Dendritic cell treated with granulocyte-macrophage colony-stimulating factor and Interleukin-4, amounts not matched to agents 40 ng/mL and 50 ng/mL, for 4 days (primary cell): ENCODE results near the gene SLC16A3.
A peak's percentile ranks its signal among the peaks of the same experiment; 100 is the strongest.

Experiments used
- H3K27ac Mint-ChIP-seq: one replicate; pipeline ENCODE4 v1.8.0; 2022; ENCODE audit warnings: mild to moderate bottlenecking, mixed read lengths
- H3K27me3 Mint-ChIP-seq: one replicate; pipeline ENCODE4 v1.8.0; 2022; ENCODE audit warnings: mild to moderate bottlenecking, mixed read lengths
- H3K36me3 Mint-ChIP-seq: one replicate; pipeline ENCODE4 v1.8.0; 2022; ENCODE audit warnings: low read depth, mixed read lengths
- H3K4me1 Mint-ChIP-seq: one replicate; pipeline ENCODE4 v1.8.0; 2022; ENCODE audit warnings: low read depth, mixed read lengths
- H3K4me3 Mint-ChIP-seq: one replicate; pipeline ENCODE4 v1.8.0; 2022; ENCODE audit warnings: mild to moderate bottlenecking, moderate library complexity, mixed read lengths
- H3K9me3 Mint-ChIP-seq: one replicate; pipeline ENCODE4 v1.8.0; 2022; ENCODE audit warnings: mixed read lengths
- intact Hi-C: fragments of 100-400 bp; cut with micrococcal nuclease; formaldehyde crosslinking; loops from one replicate; pipeline ENCODE4 v1.15.0; 2022

The SLC16A3 gene

DNA sequence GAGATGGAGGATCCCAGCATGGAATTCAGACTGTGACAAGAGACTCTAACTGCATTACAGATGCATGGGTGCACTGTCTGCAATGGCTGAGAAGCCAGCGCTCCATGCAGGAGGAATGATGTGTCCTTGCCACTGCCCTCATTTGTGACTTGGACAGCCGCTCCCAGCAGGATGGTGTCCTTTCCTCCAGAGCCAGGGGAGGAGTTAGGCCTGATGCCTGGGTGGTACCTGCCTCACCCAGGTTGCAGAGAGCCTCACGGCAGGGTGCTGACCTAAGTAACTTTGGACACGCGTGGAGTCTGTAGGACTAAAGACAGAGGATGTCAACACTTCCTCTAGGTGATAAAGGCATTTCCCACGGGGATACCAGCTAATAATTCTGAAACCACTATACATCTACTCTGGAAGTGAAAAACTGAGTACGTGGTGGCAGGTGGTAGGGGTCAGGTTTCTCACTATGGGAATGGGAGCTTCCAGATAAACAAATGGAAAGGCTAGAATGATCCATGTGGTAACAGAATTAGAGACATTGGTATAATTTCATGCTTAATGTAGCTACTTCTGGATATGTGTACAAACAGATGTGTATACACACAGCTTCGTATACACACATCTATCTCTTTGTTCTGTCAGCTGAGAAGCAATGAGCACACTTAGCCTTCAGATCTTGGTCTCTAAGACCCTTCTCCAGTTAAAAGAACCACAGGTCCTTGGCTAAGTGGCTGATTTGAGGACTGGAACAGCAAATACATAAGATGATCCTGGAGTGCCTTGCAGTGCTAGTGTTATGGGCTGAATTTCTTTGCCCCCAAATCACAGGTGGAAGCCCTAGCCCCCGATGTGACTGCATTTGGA lies 58.4 kb downstream of the SLC16A3 start:
- Mint-ChIP-seq H3K36me3 (no peaks in the 10 kb centered on the region), H3K9me3 (no peaks in the 10 kb centered on the region), H3K27ac (peak overlapping the region; percentile 70), H3K27me3 (peaks cover 14% of the 10 kb centered on the region), H3K4me1 (peaks cover 38% of the 10 kb centered on the region), H3K4me3 (no peak overlapping the region)
- intact Hi-C loops: no loop called here

DNA sequence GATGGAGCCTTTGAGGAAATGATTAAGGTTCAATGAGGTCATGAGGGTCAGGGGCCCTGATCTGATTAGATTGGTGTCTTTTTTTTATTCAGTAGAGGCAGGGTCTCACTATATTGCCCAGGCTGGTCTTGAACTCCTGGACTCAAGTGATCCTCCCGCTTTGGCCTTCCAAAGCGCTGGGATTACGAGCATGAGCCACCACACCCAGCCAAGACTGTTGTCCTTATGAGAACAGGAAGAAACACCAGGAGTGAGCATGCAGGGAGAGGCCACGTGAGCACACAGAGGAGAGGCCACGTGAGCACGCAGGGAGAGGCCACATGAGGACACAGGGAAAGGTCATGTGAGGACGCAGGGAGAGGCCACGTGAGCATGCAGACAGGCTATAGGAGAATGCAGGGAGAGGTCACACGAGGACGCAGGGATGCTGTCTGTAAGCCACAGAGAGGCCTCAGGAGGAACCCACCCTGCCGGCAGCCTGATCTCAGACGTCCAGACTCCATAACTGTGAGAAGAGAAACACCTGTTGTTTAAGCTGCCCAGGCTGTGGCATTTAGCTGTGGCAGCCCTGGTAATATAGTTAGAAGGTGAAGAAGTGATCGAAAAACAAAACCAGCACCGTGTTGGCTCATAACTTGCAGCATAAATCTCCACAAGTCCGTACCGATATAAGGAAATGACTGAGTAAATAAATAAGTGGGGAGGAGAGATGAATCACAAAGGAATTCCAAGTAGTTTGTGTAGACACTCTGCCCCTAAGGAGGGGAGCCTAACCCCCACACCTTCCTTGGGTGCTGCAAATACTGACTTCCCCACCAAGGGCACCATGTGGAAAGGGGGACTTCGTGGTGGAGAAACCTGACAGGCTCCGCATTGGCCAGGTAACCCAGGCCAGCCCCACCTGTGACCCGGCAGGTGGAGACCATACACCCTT lies 59.3 kb downstream of the SLC16A3 start:
- intact Hi-C loops: no loop called here
- Mint-ChIP-seq H3K27ac (peak overlapping the region; percentile 70), H3K4me3 (no peak overlapping the region), H3K4me1 (peaks cover 29% of the 10 kb centered on the region), H3K27me3 (peaks cover 14% of the 10 kb centered on the region), H3K36me3 (no peaks in the 10 kb centered on the region), H3K9me3 (no peaks in the 10 kb centered on the region)
